BLaER1 treated with 17β-estradiol and CSF1 and Interleukin-3, amounts not matched to agents 10 nM and 100 nM (cell line): ENCODE measurements around the gene CAPN3.
"Not testable (repeated sequence)": the region's sequence is repeated elsewhere in the genome, so short reads cannot be mapped to it uniquely, and the experiment has no call there.

Source experiments
- H3K27ac ChIP-seq, 11 experiments: shearing (Covaris generic); formaldehyde crosslinking; 2 replicates each; pipeline ENCODE4 v1.8.1; 2022
- H3K27me3 ChIP-seq, 11 experiments: shearing (Covaris generic); formaldehyde crosslinking; 2 replicates each; pipeline ENCODE4 v1.8.1; 2022
- H3K36me3 ChIP-seq, 11 experiments: shearing (Covaris generic); formaldehyde crosslinking; 2 replicates each; pipeline ENCODE4 v1.8.1; 2022
- H3K4me1 ChIP-seq, 10 experiments: shearing (Covaris generic); formaldehyde crosslinking; 2 replicates each; pipeline ENCODE4 v1.8.1; 2022
- H3K4me2 ChIP-seq, 11 experiments: shearing (Covaris generic); formaldehyde crosslinking; 2 replicates each; pipeline ENCODE4 v1.8.1; 2022
- H3K4me3 ChIP-seq, 10 experiments: shearing (Covaris generic); formaldehyde crosslinking; 2 replicates each; pipeline ENCODE4 v1.8.1; 2022
- H3K9ac ChIP-seq, 11 experiments: shearing (Covaris generic); formaldehyde crosslinking; 2 replicates each; pipeline ENCODE4 v1.8.1; 2022
- H3K9me3 ChIP-seq, 11 experiments: shearing (Covaris generic); formaldehyde crosslinking; replicated peaks in 1 of 11; 2 replicates each; pipeline ENCODE4 v1.8.1; 2022
- H4K20me1 ChIP-seq, 11 experiments: shearing (Covaris generic); formaldehyde crosslinking; 2 replicates each; pipeline ENCODE4 v1.8.1; 2022
- Cebpa-rat ChIP-seq, 11 experiments: shearing (Covaris generic); IDR thresholded peaks; 2 replicates each; pipeline ENCODE4 v1.8.1; 2022

The CAPN3 gene

DNA sequence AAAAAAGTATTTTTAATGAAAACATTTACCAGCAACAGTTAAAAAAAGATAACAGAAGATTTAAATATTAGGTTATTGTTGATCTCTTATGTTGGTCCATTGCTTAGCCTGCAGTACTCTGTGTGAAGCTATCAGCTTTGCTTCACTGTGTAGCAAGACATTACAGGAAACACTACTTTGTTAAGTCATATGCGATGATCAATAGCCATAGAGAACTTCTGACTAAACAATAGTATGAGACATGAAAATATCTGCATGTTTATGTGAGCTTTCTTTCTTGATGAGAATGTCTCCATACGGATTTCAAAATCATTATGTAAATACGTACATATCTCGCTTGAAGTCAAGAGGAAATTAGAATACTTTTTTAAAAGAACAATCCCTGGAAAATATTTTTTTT is 27.0 kb upstream of the CAPN3 start:
- H3K9me3 ChIP-seq: peaks cover 29 to 42% (median 36%) of the 10 kb centered on the region in 11 experiments
- no peak overlapping the region for H3K27ac ChIP-seq
- no peak overlapping the region for H3K4me3 ChIP-seq
- no peaks in the 10 kb centered on the region for H3K27me3 ChIP-seq
- no peaks in the 10 kb centered on the region for H3K4me1 ChIP-seq
- H3K36me3 ChIP-seq: peaks cover 23 to 76% (median 57%) of the 10 kb centered on the region in 11 experiments
- no peak overlapping the region for H3K9ac ChIP-seq
- no peaks in the 10 kb centered on the region for H4K20me1 ChIP-seq
- TF ChIP-seq Cebpa-rat (IDR thresholded peaks at IDR 0.05): no peak
- H3K4me2 ChIP-seq: no peak overlapping the region

DNA sequence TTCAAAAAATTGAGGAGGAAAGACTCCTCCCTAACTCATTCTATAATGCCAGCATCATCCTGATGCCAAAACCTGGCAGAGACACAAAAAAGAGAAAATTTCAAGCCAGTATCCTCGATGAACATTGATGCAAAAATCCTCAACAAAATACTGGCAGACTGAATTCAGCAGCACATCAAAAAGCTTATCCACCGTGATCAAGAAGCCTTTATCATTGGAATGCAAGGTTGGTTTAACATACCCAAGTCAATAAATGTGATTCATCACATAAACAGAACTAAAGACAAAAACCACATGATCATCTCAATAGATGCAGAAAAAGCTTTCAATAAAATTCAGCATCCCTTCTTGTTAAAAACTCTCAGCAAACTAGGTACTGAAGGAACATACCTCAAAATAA is 24.2 kb upstream of the CAPN3 start:
- no peak overlapping the region for H3K27ac ChIP-seq
- H3K9ac ChIP-seq: no peak overlapping the region
- H4K20me1 ChIP-seq: no peaks in the 10 kb centered on the region
- H3K4me3 ChIP-seq: no peak overlapping the region
- H3K4me1 ChIP-seq: peaks cover 0 to 6% (median 0%) of the 10 kb centered on the region in 10 experiments; a peak in 3 of 20 replicates
- peaks cover 29 to 42% (median 36%) of the 10 kb centered on the region in 11 experiments for H3K9me3 ChIP-seq
- H3K4me2 ChIP-seq: no peak overlapping the region
- TF ChIP-seq Cebpa-rat (IDR thresholded peaks at IDR 0.05): no peak
- H3K36me3 ChIP-seq: peaks cover 17 to 59% (median 43%) of the 10 kb centered on the region in 11 experiments
- no peaks in the 10 kb centered on the region for H3K27me3 ChIP-seq

DNA sequence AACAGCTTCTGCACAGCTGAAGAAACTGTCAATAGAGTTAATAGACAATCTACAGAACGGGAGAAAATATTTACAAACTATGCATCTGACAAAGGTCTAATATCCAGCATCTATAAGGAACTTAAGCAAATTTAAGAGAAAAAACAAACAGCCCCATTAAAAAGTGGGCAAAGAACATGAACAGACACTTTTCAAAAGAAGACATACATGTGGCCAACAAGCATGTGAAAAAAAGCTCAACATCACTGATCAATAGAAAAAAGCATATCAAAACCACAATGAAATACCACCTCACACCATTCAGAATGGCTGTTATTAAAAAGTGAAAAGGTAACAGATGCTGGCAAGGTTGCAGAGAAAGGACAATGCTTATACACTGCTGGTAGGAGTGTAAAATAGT is 22.7 kb upstream of the CAPN3 start:
- peaks cover 17 to 49% (median 32%) of the 10 kb centered on the region in 11 experiments for H3K36me3 ChIP-seq
- not testable (repeated sequence) for H3K9ac ChIP-seq, H3K4me3 ChIP-seq, H3K4me2 ChIP-seq, H4K20me1 ChIP-seq, H3K27me3 ChIP-seq, H3K27ac ChIP-seq, H3K4me1 ChIP-seq
- peaks cover 29 to 42% (median 36%) of the 10 kb centered on the region in 11 experiments for H3K9me3 ChIP-seq

DNA sequence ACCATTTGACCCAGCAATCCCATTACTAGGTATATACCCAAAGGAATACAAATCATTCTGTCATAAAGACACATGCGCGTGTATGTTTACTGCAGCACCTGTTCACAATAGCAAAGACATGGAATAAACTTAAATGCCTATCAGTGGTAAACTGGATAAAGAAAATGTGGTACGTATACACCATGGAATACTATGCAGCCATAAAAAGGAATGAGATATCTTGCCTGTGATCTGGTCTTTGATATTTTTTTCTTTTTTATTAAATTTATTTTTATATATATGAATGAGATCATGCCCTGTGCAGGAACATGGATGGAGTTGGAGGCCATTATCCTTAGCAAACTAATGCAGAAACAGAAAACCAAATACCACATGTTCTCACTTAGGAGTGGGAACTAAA is 22.2 kb upstream of the CAPN3 start:
- Histone ChIP-seq H3K36me3 (peaks cover 17 to 49% (median 32%) of the 10 kb centered on the region in 11 experiments), H3K9me3 (peaks cover 29 to 42% (median 36%) of the 10 kb centered on the region in 11 experiments)
- not testable (repeated sequence) for H3K4me1 ChIP-seq, H3K27me3 ChIP-seq, H3K4me2 ChIP-seq, H3K4me3 ChIP-seq, H4K20me1 ChIP-seq, H3K9ac ChIP-seq, H3K27ac ChIP-seq

DNA sequence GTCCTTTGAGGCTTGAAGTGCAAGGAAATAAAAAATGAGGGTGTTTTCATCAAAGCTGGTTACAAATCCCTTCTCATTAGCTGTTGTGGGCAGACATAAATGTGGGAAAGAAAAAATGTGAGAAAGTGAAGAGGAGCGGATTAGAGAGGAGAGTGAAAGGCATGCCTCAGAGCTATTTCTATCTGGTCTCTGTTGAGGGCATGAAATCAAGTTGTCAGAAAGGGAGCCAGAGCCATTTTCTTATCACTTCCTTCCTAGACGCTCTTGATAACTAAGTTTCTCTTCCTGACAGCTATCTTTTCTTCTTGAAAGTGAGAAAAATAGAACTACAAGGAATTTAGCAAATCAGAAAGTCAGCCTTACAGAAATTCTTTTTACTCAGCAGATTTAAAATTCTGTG is 20.8 kb upstream of the CAPN3 start:
- Histone ChIP-seq H3K9me3 (peaks cover 29 to 36% (median 35%) of the 10 kb centered on the region in 11 experiments), H3K4me3 (no peak overlapping the region), H3K9ac (no peak overlapping the region), H3K27me3 (no peaks in the 10 kb centered on the region), H3K36me3 (peaks cover 22 to 60% (median 43%) of the 10 kb centered on the region in 11 experiments), H4K20me1 (no peaks in the 10 kb centered on the region), H3K4me2 (0 out of 22 replicates have a peak overlapping the region, but pooled peaks of 1 of the 11 experiments have one; percentile 14), H3K27ac (no peak overlapping the region), H3K4me1 (peaks cover 0 to 6% (median 0%) of the 10 kb centered on the region in 10 experiments; a peak in 3 of 20 replicates)
- TF ChIP-seq Cebpa-rat (IDR thresholded peaks at IDR 0.05): no peak

DNA sequence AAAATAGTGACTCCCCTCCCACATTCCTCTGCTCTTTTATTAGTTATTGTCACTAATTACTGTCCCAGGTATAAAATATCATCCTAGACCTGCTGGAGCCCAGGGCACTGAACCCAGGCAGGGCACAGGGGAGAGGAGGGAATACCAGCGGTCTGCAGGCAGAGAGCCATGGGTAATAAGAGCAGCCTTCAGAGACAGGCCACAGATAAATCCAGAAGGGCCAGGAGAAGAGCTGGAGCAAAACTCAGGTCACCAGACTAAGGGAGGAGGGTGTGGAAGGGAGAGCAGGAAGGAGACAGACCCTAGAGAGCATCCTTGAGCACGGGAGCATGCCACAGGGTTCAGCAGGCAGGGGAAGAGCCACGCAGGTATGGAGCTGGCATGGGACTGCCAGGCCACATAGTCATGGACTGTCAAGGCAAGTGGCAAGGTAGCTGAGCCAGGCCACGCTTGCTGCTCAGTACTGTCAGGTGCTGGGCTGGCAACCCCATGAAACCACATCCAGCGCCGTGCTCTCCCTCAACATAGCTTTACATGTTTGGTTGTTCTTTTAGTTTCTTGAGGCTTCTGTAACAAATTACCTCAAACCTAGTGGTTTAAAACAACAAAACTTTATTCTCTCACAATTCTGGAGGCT is 15.6 kb upstream of the CAPN3 start:
- peaks cover 28 to 79% (median 61%) of the 10 kb centered on the region in 11 experiments; a peak in 20 of 22 replicates for H3K36me3 ChIP-seq
- H3K4me2 ChIP-seq: no peak overlapping the region
- H3K27ac ChIP-seq: no peak overlapping the region; a peak in 1 of 22 replicates
- H3K4me3 ChIP-seq: no peak overlapping the region
- H3K9ac ChIP-seq: no peak overlapping the region
- H4K20me1 ChIP-seq: no peaks in the 10 kb centered on the region
- TF ChIP-seq Cebpa-rat (IDR thresholded peaks at IDR 0.05): no peak
- H3K4me1 ChIP-seq: peaks cover 0 to 15% (median 0%) of the 10 kb centered on the region in 10 experiments; a peak in 4 of 20 replicates
- H3K27me3 ChIP-seq: no peaks in the 10 kb centered on the region
- no peaks in the 10 kb centered on the region for H3K9me3 ChIP-seq

DNA sequence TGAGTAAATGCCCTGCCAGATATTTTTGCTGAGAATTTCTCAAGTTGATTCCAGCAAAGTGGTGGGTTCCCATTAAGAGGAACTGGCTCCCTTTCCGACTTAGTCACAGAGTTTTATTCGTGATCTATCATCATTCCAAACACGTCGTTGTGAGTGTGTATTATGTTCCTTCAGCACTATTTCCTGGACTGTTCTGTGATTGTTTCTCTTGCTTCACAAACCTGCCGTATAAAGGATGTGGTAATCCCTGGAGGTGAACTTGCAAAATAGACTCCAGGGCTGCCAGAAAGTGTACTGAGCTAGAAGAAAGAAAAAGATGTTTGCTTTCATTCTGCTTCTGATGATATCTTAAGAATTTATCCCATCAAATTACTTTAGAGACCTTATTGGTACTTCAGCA is 14.5 kb upstream of the CAPN3 start:
- no peaks in the 10 kb centered on the region for H3K9me3 ChIP-seq
- peak in 2 of 11 experiments; percentile 17 to 22; a peak in 1 of 22 replicates for TF ChIP-seq Cebpa-rat (IDR thresholded peaks at IDR 0.05)
- H3K9ac ChIP-seq: no peak overlapping the region
- H4K20me1 ChIP-seq: no peaks in the 10 kb centered on the region
- no peak overlapping the region for H3K4me3 ChIP-seq
- H3K4me2 ChIP-seq: peak overlapping the region in 1 of 11 experiments; percentile 11; a peak in 2 of 22 replicates
- peaks cover 34 to 89% (median 66%) of the 10 kb centered on the region in 11 experiments; a peak in 20 of 22 replicates for H3K36me3 ChIP-seq
- no peaks in the 10 kb centered on the region for H3K27me3 ChIP-seq
- H3K4me1 ChIP-seq: peaks cover 0 to 14% (median 0%) of the 10 kb centered on the region in 10 experiments; a peak in 4 of 20 replicates
- H3K27ac ChIP-seq: no peak overlapping the region

DNA sequence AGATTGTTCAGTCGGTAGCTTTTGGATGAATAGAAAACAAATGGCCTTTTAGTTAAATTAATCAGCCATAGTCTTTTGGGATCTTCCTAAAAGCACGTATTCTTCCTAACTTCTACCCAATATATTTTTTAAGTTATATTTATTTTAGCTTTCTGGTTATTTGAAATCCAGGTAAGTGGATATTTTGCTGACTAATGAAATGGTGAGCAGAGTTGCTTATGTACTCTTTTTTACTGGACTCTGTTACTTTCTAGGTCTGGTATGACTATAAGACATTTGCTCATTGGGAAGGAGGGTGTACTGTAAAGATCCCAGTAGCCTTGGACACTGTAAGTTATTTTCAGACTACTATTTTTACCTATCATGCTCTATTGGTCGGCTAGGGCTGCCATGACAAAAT is 13.8 kb upstream of the CAPN3 start:
- no peaks in the 10 kb centered on the region for H3K9me3 ChIP-seq
- no peak for TF ChIP-seq Cebpa-rat (IDR thresholded peaks at IDR 0.05)
- H3K27ac ChIP-seq: no peak overlapping the region
- H3K4me1 ChIP-seq: peaks cover 0 to 14% (median 0%) of the 10 kb centered on the region in 10 experiments; a peak in 4 of 20 replicates
- no peaks in the 10 kb centered on the region for H3K27me3 ChIP-seq
- H4K20me1 ChIP-seq: no peaks in the 10 kb centered on the region
- peak overlapping the region in 1 of 11 experiments; percentile 21; a peak in 2 of 22 replicates for H3K4me2 ChIP-seq
- no peak overlapping the region for H3K4me3 ChIP-seq
- H3K9ac ChIP-seq: no peak overlapping the region
- peaks cover 34 to 96% (median 61%) of the 10 kb centered on the region in 11 experiments; a peak in 20 of 22 replicates for H3K36me3 ChIP-seq

DNA sequence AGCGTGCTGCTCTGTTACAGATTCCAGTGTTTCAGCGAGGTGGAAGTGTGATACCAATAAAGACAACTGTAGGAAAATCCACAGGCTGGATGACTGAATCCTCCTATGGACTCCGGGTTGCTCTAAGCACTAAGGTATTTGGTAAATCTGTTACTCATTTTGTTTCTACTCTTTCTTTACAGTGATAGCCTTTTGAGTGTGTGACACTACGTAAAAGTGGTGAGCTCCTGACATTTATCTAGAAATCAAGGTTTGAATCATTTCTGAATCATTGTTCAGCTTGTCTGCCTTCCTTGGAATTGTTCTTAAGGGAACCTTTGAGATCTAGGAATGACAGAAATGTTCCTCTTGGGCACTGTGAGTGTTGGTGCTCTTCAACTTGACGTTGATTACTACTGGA is 11.2 kb upstream of the CAPN3 start:
- H3K4me1 ChIP-seq: peaks cover 0 to 14% (median 0%) of the 10 kb centered on the region in 10 experiments; a peak in 4 of 20 replicates
- H3K9ac ChIP-seq: no peak overlapping the region
- no peaks in the 10 kb centered on the region for H3K27me3 ChIP-seq
- peaks cover 55 to 100% (median 81%) of the 10 kb centered on the region in 11 experiments for H3K36me3 ChIP-seq
- no peak for TF ChIP-seq Cebpa-rat (IDR thresholded peaks at IDR 0.05)
- no peak overlapping the region for H3K4me2 ChIP-seq
- H3K27ac ChIP-seq: no peak overlapping the region
- H3K9me3 ChIP-seq: no peaks in the 10 kb centered on the region
- H4K20me1 ChIP-seq: no peaks in the 10 kb centered on the region
- no peak overlapping the region for H3K4me3 ChIP-seq

DNA sequence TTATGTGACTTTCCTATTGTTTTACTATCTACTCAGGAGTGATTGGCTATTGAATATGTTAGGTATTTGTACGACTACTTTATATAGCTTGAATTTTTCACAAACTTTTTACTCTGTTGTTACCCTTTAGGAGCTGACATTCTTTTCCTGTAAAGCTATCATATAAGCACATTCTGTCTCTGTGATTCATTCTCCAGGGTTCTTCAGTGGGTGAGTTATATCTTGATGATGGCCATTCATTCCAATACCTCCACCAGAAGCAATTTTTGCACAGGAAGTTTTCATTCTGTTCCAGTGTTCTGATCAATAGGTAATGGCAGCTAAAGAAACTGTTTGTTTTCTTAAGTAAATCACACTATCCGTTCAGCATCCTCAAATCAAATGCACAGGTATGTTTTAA is 10.1 kb upstream of the CAPN3 start:
- Histone ChIP-seq H3K9me3 (no peaks in the 10 kb centered on the region), H3K4me3 (no peak overlapping the region), H4K20me1 (no peaks in the 10 kb centered on the region), H3K27me3 (no peaks in the 10 kb centered on the region), H3K27ac (no peak overlapping the region), H3K4me2 (no peak overlapping the region), H3K36me3 (peaks cover 57 to 100% (median 81%) of the 10 kb centered on the region in 11 experiments), H3K4me1 (peaks cover 0 to 14% (median 0%) of the 10 kb centered on the region in 10 experiments; a peak in 4 of 20 replicates), H3K9ac (no peak overlapping the region)
- TF ChIP-seq Cebpa-rat (IDR thresholded peaks at IDR 0.05): no peak
